MCF 10A (cell line): ENCODE results near the gene HNRNPUL1. TPM values are rescaled to one million over a fixed set of nuclear protein-coding genes. Genes with fewer than 3 reads are reported as not detected.

Experiments
- BruUV-seq: library from RNA; stranded (reverse); fragments of 400-500 nt; replicated peaks from 2 replicates; lab custom pipeline; 2021; lab: Mats Ljungman, UMichigan
- CTCF ChIA-PET: fragments of 300-600 bp; sonication (Branson Sonifier 250); formaldehyde crosslinking; extraction: SDS; loops from one replicate; lab custom pipeline; 2021; ENCODE audit warnings: antibody characterized with exemption, inconsistent platforms; lab: Yijun Ruan, JAX
- POLR2A ChIA-PET: fragments of 300-600, 350-650 bp; sonication (Branson Sonifier 250); formaldehyde crosslinking; extraction: SDS; loops from one replicate; lab custom pipeline; 2020; ENCODE audit warnings: antibody characterized with exemption, inconsistent platforms; lab: Yijun Ruan, JAX
- DNase-seq: peaks from one replicate; pipeline ENCODE4 v3.0.0-alpha.2; 2018; ENCODE audit not compliant: unreplicated experiment
- H3K27ac Mint-ChIP-seq: one replicate; pipeline ENCODE4 v1.8.0; 2022; ENCODE audit warnings: mild to moderate bottlenecking, low read depth, mixed read lengths; ENCODE audit not compliant: unreplicated experiment
- H3K27me3 Mint-ChIP-seq: one replicate; pipeline ENCODE4 v1.8.0; 2022; ENCODE audit warnings: mixed read lengths; ENCODE audit not compliant: insufficient read depth, unreplicated experiment
- H3K36me3 Mint-ChIP-seq: one replicate; pipeline ENCODE4 v1.8.0; 2022; ENCODE audit warnings: mild to moderate bottlenecking, moderate library complexity, mixed read lengths; ENCODE audit not compliant: insufficient read depth, unreplicated experiment
- H3K4me1 Mint-ChIP-seq: one replicate; pipeline ENCODE4 v1.8.0; 2022; ENCODE audit warnings: mixed read lengths; ENCODE audit not compliant: insufficient read depth, unreplicated experiment
- H3K4me3 Mint-ChIP-seq: one replicate; pipeline ENCODE4 v1.8.0; 2022; ENCODE audit warnings: mild to moderate bottlenecking, moderate library complexity, mixed read lengths; ENCODE audit not compliant: unreplicated experiment
- H3K9me3 Mint-ChIP-seq: one replicate; pipeline ENCODE4 v1.8.0; 2022; ENCODE audit warnings: mixed read lengths; ENCODE audit not compliant: unreplicated experiment
- intact Hi-C: fragments of 100-400 bp; cut with micrococcal nuclease; formaldehyde crosslinking; loops from 2 replicates; pipeline ENCODE4 v1.14.1; 2022
- total RNA-seq: library from RNA; stranded (reverse); gene quantifications from 2 replicates; pipeline ENCODE4 v1.2.3, GENCODE V29; 2022
- TF ChIP-seq, protein P1 (sequence below): fragments of 200-600 bp; IDR thresholded peaks from one replicate; pipeline ENCODE4 v1.8.0; 2022; ENCODE audit warnings: antibody characterized with exemption, mild to moderate bottlenecking; ENCODE audit not compliant: unreplicated experiment

The HNRNPUL1 gene
- total RNA-seq, 1 experiment from 2014 or later: 204 TPM

- TF ChIP-seq, protein P1, sequence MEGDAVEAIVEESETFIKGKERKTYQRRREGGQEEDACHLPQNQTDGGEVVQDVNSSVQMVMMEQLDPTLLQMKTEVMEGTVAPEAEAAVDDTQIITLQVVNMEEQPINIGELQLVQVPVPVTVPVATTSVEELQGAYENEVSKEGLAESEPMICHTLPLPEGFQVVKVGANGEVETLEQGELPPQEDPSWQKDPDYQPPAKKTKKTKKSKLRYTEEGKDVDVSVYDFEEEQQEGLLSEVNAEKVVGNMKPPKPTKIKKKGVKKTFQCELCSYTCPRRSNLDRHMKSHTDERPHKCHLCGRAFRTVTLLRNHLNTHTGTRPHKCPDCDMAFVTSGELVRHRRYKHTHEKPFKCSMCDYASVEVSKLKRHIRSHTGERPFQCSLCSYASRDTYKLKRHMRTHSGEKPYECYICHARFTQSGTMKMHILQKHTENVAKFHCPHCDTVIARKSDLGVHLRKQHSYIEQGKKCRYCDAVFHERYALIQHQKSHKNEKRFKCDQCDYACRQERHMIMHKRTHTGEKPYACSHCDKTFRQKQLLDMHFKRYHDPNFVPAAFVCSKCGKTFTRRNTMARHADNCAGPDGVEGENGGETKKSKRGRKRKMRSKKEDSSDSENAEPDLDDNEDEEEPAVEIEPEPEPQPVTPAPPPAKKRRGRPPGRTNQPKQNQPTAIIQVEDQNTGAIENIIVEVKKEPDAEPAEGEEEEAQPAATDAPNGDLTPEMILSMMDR: no peak
- no TSS peak for BruUV-seq
- POLR2A ChIA-PET: no interaction called here
- Mint-ChIP-seq H3K27me3 (no peaks in the 10 kb centered on the region), H3K36me3 (peaks cover 22% of the 10 kb centered on the region), H3K9me3 (no peaks in the 10 kb centered on the region), H3K27ac (no peak overlapping the region), H3K4me1 (peaks cover 31% of the 10 kb centered on the region), H3K4me3 (no peak overlapping the region)
- intact Hi-C loops: no loop called here
- CTCF ChIA-PET: interaction anchor here (0.7 kb wide), 1 partner anchor 288 kb away, joined by 3 read pairs; no protein-coding TSS in a partner anchor
- DNase-seq: no peak
These were observed 66.9 kb downstream of the HNRNPUL1 start for GRCh38 chr19:41330946-41331678.

GRCh38 chr19:41332000-41332399 is 67.8 kb downstream of the HNRNPUL1 start:
- ChIA-PET CTCF (interaction anchor here (0.5 to 0.7 kb wide), 3 partner anchors 34 to 311 kb away, joined by 3 read pairs; no protein-coding TSS in a partner anchor), POLR2A (no interaction called here)
- no peak for DNase-seq
- BruUV-seq: no TSS peak
- TF ChIP-seq, protein P1: no peak
- peaks cover 22% of the 10 kb centered on the region for H3K4me1 Mint-ChIP-seq
- peaks cover 24% of the 10 kb centered on the region for H3K36me3 Mint-ChIP-seq
- no peaks in the 10 kb centered on the region for H3K27me3 Mint-ChIP-seq
- no peak overlapping the region for H3K27ac Mint-ChIP-seq
- H3K9me3 Mint-ChIP-seq: no peaks in the 10 kb centered on the region
- H3K4me3 Mint-ChIP-seq: no peak overlapping the region
- intact Hi-C loops: no loop called here

DNA sequence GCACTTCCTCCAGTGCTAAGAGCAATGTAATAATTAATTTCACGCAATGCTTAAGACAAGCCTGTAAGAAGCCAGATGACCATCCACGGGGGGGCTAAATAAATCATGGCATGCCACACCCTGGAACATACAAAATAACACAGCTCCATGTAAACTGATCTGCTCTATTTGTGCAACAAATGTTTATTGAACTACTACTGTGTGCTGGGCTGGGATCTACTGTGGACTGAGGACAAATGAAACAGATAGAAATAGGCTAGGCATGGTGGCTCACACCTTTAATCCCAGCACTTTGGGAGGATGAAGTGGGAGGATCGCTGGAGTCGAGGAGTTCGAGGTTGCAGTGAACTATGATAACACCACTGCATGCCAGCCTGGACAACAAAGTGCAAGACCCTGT is 68.3 kb downstream of the HNRNPUL1 start:
- DNase-seq: no peak
- POLR2A ChIA-PET: no interaction called here
- no TSS peak for BruUV-seq
- no peak overlapping the region for H3K4me3 Mint-ChIP-seq
- H3K27ac Mint-ChIP-seq: no peak overlapping the region
- TF ChIP-seq, protein P1: no peak
- peaks cover 19% of the 10 kb centered on the region for H3K4me1 Mint-ChIP-seq
- intact Hi-C loops: no loop called here
- CTCF ChIA-PET: interaction anchor here (0.5 kb wide), 1 partner anchor 34 kb away, joined by 3 read pairs; no protein-coding TSS in a partner anchor
- H3K9me3 Mint-ChIP-seq: no peaks in the 10 kb centered on the region
- H3K36me3 Mint-ChIP-seq: peaks cover 28% of the 10 kb centered on the region
- no peaks in the 10 kb centered on the region for H3K27me3 Mint-ChIP-seq

DNA sequence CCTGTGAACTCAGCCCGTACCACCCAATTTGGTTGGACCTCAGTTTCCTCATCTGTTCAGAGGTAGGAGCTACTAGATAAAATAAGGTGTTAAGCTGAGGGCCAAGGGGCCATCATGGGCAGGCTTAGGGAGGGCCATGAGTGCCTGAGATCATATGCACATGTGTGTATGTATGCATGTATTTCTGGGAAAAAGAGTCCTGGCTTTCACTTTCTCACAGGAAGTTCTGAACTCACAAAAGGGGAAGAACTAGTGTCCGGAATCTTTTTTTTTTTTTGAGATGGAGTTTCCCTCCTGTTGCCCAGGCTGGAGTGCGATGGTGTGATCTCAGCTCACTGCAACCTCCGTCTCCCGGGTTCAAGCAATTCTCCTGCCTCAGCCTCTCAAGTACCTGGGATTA is 70.6 kb downstream of the HNRNPUL1 start:
- DNase-seq: no peak
- no peak overlapping the region for H3K27ac Mint-ChIP-seq
- ChIA-PET POLR2A (no interaction called here), CTCF (interaction anchor here (0.7 to 0.9 kb wide), 2 partner anchors 13 to 593 kb away, joined by 3 to 4 read pairs; partner anchors contain the start of gene ERFL)
- intact Hi-C loops: no loop called here
- H3K9me3 Mint-ChIP-seq: no peaks in the 10 kb centered on the region
- H3K27me3 Mint-ChIP-seq: no peaks in the 10 kb centered on the region
- H3K4me1 Mint-ChIP-seq: peaks cover 6% of the 10 kb centered on the region
- no peak overlapping the region for H3K4me3 Mint-ChIP-seq
- peaks cover 42% of the 10 kb centered on the region for H3K36me3 Mint-ChIP-seq
- TF ChIP-seq, protein P1: no peak
- BruUV-seq: no TSS peak
